Neural cell (in vitro differentiated cells): ENCODE results near the gene IQGAP2. TPM values are rescaled to one million over a fixed set of nuclear protein-coding genes. Genes with fewer than 3 reads are reported as not detected.

ENCODE experiments used
- H2AFZ ChIP-seq: fragments of 200-600, 300-800 bp; sonication (generic), shearing (Covaris generic); 2 replicates; pipeline ENCODE4 v1.6.0; 2014; ENCODE audit warnings: low read depth, mild to moderate bottlenecking, antibody characterized with exemption, low read length, moderate library complexity
- H3F3A ChIP-seq: fragments of 200-600 bp; shearing (Covaris generic); 2 replicates; pipeline ENCODE4 v1.6.1; 2016; ENCODE audit warnings: mild to moderate bottlenecking, moderate library complexity, mixed read lengths, antibody characterized with exemption, low read length; ENCODE audit not compliant: insufficient read depth, poor library complexity, severe bottlenecking
- H3K27ac ChIP-seq: fragments of 200-600, 300-800 bp; sonication (generic), shearing (Covaris generic); 2 replicates; pipeline ENCODE4 v1.5.1; 2014; ENCODE audit warnings: mild to moderate bottlenecking, low read length, moderate library complexity
- H3K27me3 ChIP-seq: fragments of 300-800, 200-600 bp; sonication (generic), shearing (Covaris generic); 2 replicates; pipeline ENCODE4 v1.6.0; 2014; ENCODE audit warnings: mild to moderate bottlenecking, low read depth, low read length, moderate library complexity; ENCODE audit not compliant: insufficient read depth
- H3K36me3 ChIP-seq: fragments of 300-800, 200-600 bp; sonication (generic), shearing (Covaris generic); 2 replicates; pipeline ENCODE4 v1.5.1; 2014; ENCODE audit warnings: mild to moderate bottlenecking, antibody characterized with exemption, low read length, moderate library complexity; ENCODE audit not compliant: insufficient read depth
- H3K4me2 ChIP-seq: fragments of 300-800, 200-600 bp; sonication (generic), shearing (Covaris generic); 2 replicates; pipeline ENCODE4 v1.6.0; 2014; ENCODE audit warnings: mild to moderate bottlenecking, low read length
- H3K4me3 ChIP-seq: fragments of 300-800, 200-600 bp; sonication (generic), shearing (Covaris generic); 2 replicates; pipeline ENCODE4 v1.5.1; 2014; ENCODE audit warnings: mild to moderate bottlenecking, low read length, moderate library complexity
- H3K79me2 ChIP-seq: fragments of 200-600 bp; shearing (Covaris generic); replicated peaks from 2 replicates; pipeline ENCODE4 v1.6.0; 2014; ENCODE audit warnings: mild to moderate bottlenecking, low read length, moderate library complexity; ENCODE audit not compliant: insufficient read depth
- H3K9ac ChIP-seq: fragments of 300-800, 200-600 bp; sonication (generic), shearing (Covaris generic); 2 replicates; pipeline ENCODE4 v1.6.1; 2016; ENCODE audit warnings: mild to moderate bottlenecking, low read length, mixed read lengths
- H3K9me2 ChIP-seq: fragments of 200-600 bp; shearing (Covaris generic); 2 replicates; pipeline ENCODE4 v1.6.1; 2016; ENCODE audit warnings: mild to moderate bottlenecking, low read length, mixed read lengths; ENCODE audit not compliant: insufficient read depth
- H3K9me3 ChIP-seq: fragments of 200-600, 300-800 bp; sonication (generic), shearing (Covaris generic); 2 replicates; pipeline ENCODE4 v1.6.1; 2016; ENCODE audit warnings: mild to moderate bottlenecking, mixed run types, low read length, moderate library complexity, mixed read lengths
- H4K20me1 ChIP-seq: fragments of 200-600 bp; shearing (Covaris generic); 2 replicates; pipeline ENCODE4 v1.6.1; 2016; ENCODE audit warnings: mild to moderate bottlenecking, mixed run types; ENCODE audit not compliant: insufficient read depth
- EP300 ChIP-seq: fragments of 450-650 bp; conservative IDR thresholded peaks from 2 replicates; pipeline ENCODE4 v1.6.1; 2014; ENCODE audit warnings: antibody characterized with exemption, mild to moderate bottlenecking, moderate library complexity; ENCODE audit not compliant: poor library complexity, severe bottlenecking
- EZH2 ChIP-seq: fragments of 200-600, 300-800 bp; shearing (Covaris generic), sonication (generic); IDR thresholded peaks from 2 replicates; pipeline ENCODE4 v1.6.1; 2014; ENCODE audit warnings: antibody characterized with exemption, low read length, borderline replicate concordance, mild to moderate bottlenecking; ENCODE audit not compliant: insufficient read depth, poor library complexity, severe bottlenecking
- MXI1 ChIP-seq: fragments of 450-650 bp; conservative IDR thresholded peaks from 2 replicates; pipeline ENCODE4 v1.6.1; 2014; ENCODE audit warnings: antibody characterized with exemption, mild to moderate bottlenecking; ENCODE audit not compliant: poor library complexity, severe bottlenecking
- POLR2AphosphoS5 ChIP-seq: IDR thresholded peaks from 2 replicates; pipeline ENCODE4 v1.6.1; 2012
- RAD21 ChIP-seq: fragments of 450-650 bp; conservative IDR thresholded peaks from 2 replicates; pipeline ENCODE4 v1.6.1; 2014; ENCODE audit warnings: antibody characterized with exemption, mild to moderate bottlenecking, moderate library complexity
- SMC3 ChIP-seq: fragments of 450-650 bp; conservative IDR thresholded peaks from 2 replicates; pipeline ENCODE4 v1.6.1; 2014; ENCODE audit warnings: antibody characterized with exemption, mild to moderate bottlenecking, moderate library complexity; ENCODE audit not compliant: poor library complexity
- TAF1 ChIP-seq: IDR thresholded peaks from 2 replicates; pipeline ENCODE4 v1.6.1; 2012; ENCODE audit warnings: low read depth
- polyA plus RNA-seq: library from polyadenylated mRNA; depleted of rRNA; stranded (reverse); fragments of >200 nt; gene quantifications from 2 replicates; pipeline ENCODE4 v1.2.3, GENCODE V29; 2014
- TF ChIP-seq, protein P1 (sequence below): fragments of 450-650 bp; IDR thresholded peaks from 2 replicates; pipeline ENCODE4 v1.5.1; 2014; ENCODE audit warnings: antibody characterized with exemption, mild to moderate bottlenecking, moderate library complexity; ENCODE audit not compliant: poor library complexity, severe bottlenecking
- TF ChIP-seq, protein P2 (sequence below): IDR thresholded peaks from 2 replicates; pipeline ENCODE4 v1.6.1; 2012; ENCODE audit warnings: borderline replicate concordance

IQGAP2 gene
- polyA plus RNA-seq, 1 donor from 2014 or later: 5.2 TPM

DNA sequence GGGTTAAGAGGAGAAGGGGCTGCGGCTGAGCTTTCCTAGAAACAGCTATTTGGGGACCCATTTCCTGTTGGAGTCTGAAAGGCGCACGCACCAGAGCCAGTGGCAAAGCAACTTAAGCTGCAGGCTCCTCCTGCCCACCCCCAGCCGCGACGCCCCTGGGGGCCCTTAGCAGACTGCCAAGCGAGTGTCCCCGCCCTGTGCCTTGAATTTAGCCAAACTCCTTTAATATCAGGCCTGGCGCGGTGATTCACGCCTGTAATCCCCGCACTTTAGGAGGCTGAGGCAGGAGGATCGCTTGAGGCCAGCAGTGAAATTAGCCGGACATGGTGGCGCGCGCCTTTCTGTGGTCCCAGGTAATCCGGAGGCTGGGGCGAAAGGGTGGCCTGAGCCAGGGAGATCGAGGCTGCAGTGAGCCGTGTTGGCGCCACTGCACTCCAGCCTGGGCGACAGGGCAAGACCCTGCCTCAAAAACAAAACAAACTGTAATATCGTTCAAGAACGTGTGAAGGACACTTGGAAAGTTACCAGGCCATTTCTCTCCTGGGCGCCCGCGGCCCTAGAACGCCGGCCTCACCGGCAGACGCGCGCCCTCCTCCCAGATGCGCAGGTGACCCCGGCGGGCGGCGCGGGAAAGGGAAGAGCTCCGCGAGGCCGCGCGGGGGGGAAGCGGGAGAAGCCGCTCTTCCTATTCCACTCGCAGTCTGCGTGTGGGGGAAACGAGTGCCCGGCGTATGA lies 311.8 kb downstream of the IQGAP2 start:
- H3K9me3 ChIP-seq: no peaks in the 10 kb centered on the region
- no peak overlapping the region for H3K27ac ChIP-seq
- no peak overlapping the region for H3K4me2 ChIP-seq
- H3K27me3 ChIP-seq: peaks cover 18% of the 10 kb centered on the region
- H3K79me2 ChIP-seq: peaks cover 31% of the 10 kb centered on the region
- TF ChIP-seq TAF1 (no peak), POLR2AphosphoS5 (no peak), SMC3 (no peak), EP300 (no peak), RAD21 (no peak), EZH2 (no peak), MXI1 (no peak)
- TF ChIP-seq, protein P1, sequence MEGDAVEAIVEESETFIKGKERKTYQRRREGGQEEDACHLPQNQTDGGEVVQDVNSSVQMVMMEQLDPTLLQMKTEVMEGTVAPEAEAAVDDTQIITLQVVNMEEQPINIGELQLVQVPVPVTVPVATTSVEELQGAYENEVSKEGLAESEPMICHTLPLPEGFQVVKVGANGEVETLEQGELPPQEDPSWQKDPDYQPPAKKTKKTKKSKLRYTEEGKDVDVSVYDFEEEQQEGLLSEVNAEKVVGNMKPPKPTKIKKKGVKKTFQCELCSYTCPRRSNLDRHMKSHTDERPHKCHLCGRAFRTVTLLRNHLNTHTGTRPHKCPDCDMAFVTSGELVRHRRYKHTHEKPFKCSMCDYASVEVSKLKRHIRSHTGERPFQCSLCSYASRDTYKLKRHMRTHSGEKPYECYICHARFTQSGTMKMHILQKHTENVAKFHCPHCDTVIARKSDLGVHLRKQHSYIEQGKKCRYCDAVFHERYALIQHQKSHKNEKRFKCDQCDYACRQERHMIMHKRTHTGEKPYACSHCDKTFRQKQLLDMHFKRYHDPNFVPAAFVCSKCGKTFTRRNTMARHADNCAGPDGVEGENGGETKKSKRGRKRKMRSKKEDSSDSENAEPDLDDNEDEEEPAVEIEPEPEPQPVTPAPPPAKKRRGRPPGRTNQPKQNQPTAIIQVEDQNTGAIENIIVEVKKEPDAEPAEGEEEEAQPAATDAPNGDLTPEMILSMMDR: no peak
- TF ChIP-seq, protein P2, sequence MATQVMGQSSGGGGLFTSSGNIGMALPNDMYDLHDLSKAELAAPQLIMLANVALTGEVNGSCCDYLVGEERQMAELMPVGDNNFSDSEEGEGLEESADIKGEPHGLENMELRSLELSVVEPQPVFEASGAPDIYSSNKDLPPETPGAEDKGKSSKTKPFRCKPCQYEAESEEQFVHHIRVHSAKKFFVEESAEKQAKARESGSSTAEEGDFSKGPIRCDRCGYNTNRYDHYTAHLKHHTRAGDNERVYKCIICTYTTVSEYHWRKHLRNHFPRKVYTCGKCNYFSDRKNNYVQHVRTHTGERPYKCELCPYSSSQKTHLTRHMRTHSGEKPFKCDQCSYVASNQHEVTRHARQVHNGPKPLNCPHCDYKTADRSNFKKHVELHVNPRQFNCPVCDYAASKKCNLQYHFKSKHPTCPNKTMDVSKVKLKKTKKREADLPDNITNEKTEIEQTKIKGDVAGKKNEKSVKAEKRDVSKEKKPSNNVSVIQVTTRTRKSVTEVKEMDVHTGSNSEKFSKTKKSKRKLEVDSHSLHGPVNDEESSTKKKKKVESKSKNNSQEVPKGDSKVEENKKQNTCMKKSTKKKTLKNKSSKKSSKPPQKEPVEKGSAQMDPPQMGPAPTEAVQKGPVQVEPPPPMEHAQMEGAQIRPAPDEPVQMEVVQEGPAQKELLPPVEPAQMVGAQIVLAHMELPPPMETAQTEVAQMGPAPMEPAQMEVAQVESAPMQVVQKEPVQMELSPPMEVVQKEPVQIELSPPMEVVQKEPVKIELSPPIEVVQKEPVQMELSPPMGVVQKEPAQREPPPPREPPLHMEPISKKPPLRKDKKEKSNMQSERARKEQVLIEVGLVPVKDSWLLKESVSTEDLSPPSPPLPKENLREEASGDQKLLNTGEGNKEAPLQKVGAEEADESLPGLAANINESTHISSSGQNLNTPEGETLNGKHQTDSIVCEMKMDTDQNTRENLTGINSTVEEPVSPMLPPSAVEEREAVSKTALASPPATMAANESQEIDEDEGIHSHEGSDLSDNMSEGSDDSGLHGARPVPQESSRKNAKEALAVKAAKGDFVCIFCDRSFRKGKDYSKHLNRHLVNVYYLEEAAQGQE: no peak
- no peak overlapping the region for H2AFZ ChIP-seq
- H3K4me3 ChIP-seq: peak overlapping the region; percentile 99
- no peaks in the 10 kb centered on the region for H3K9me2 ChIP-seq
- H4K20me1 ChIP-seq: no peaks in the 10 kb centered on the region
- no peaks in the 10 kb centered on the region for H3F3A ChIP-seq
- H3K36me3 ChIP-seq: no peaks in the 10 kb centered on the region
- no peak overlapping the region for H3K9ac ChIP-seq

DNA sequence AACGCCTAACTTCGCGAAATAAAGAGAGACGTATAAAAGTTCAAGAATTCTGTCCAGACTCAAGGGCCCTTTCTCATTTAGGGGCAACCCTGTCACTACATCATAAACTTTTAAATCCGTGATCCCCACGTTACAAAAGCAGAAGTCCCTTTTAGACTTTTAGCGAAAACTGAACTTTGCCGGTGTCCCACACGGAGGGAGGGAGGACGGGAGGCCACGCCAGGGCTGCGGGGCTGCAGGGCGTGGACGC lies 312.3 kb downstream of the IQGAP2 start:
- H3K9me3 ChIP-seq: no peaks in the 10 kb centered on the region
- H3F3A ChIP-seq: no peaks in the 10 kb centered on the region
- H3K4me3 ChIP-seq: peak overlapping the region; percentile 99
- peaks cover 18% of the 10 kb centered on the region for H3K27me3 ChIP-seq
- peaks cover 35% of the 10 kb centered on the region for H3K79me2 ChIP-seq
- peak overlapping the region; percentile 31 for H2AFZ ChIP-seq
- no peaks in the 10 kb centered on the region for H4K20me1 ChIP-seq
- H3K4me2 ChIP-seq: peak overlapping the region; percentile 81
- H3K27ac ChIP-seq: no peak overlapping the region
- H3K36me3 ChIP-seq: no peaks in the 10 kb centered on the region
- H3K9ac ChIP-seq: peak overlapping the region; percentile 87
- no peaks in the 10 kb centered on the region for H3K9me2 ChIP-seq
- TF ChIP-seq EZH2 (no peak), MXI1 (no peak), POLR2AphosphoS5 (no peak)
- TF ChIP-seq, protein P2: no peak
- TF ChIP-seq, protein P1: no peak
